A549 treated with GW870086 at 1 μM for 4 hours (cell line): Measurements from ENCODE around the gene IL1RL2. TPM values are rescaled to one million over a fixed set of nuclear protein-coding genes. Genes with fewer than 3 reads are reported as not detected.

ENCODE experiments used
- total RNA-seq: library from RNA; stranded (reverse); fragments of 200-300 nt; extraction: Qiagen RNA extraction; gene quantifications from 5 replicates; pipeline ENCODE4 v1.2.3, GENCODE V29; 2022; ENCODE audit warnings: low read depth

Gene IL1RL2
- total RNA-seq = 0.05 TPM in 1 of 5 replicates, not detected in the others

GRCh38 chr2:102186791-102187495, at the start of gene IL1RL2:
IL1RL2 (plus strand) TSS chr2:102187023; CDS start chr2:102187868, 845 bp downstream.

GRCh38 chr2:102141970-102142828, 44.6 kb upstream of the IL1RL2 start, which contains the start of gene IL1R1:
IL1R1 (plus strand) TSS chr2:102142746; CDS start chr2:102157725, 14,979 bp downstream.

Other genes with a start within 250 kb of the IL1RL2 start
- 0.72 to 1.9 TPM (median 1.0 TPM) in 5 replicates for gene IL1R2, start 195.1 kb upstream of the IL1RL2 start, total RNA-seq
- gene IL1R1, start 44.3 kb upstream of the IL1RL2 start, total RNA-seq = 24.1 to 37.2 TPM (median 32.8 TPM) in 5 replicates
- 0.53 to 1.4 TPM (median 0.83 TPM) in 5 replicates for gene IL1RL1, start 124.5 kb downstream of the IL1RL2 start, total RNA-seq
- 0.69 to 1.3 TPM (median 0.79 TPM) in 5 replicates for gene IL18R1, start 168.8 kb downstream of the IL1RL2 start, total RNA-seq
- 0.09 TPM in 1 of 5 replicates, not detected in the others for gene IL18RAP, start 236.1 kb downstream of the IL1RL2 start, total RNA-seq